ENCODE measurements around the gene TMEM87A.

TMEM87A gene

GRCh38 chr15:42283671-42284070 lies 10.4 kb upstream of the TMEM87A start:
- Histone ChIP-seq H3K9me3 (replicated peaks; ENCODE audit: insufficient read depth, low read length) (no peaks in the 10 kb centered on the region), H3K36me3 (replicated peaks; ENCODE audit: insufficient read depth, low read length) (no peaks in the 10 kb centered on the region), H4K20me1 (ENCODE audit: insufficient read depth, low read length) (no peaks in the 10 kb centered on the region), H3K79me2 (ENCODE audit: low read length) (no peaks in the 10 kb centered on the region), H3K9ac (ENCODE audit: low read length) (no peak overlapping the region), H3K4me3 (ENCODE audit: low read length) (no peak overlapping the region), H3K4me2 (ENCODE audit: low read depth, low read length) (no peak overlapping the region), H2AFZ (ENCODE audit: low read length) (no peak overlapping the region), H3K9me2 (replicated peaks; ENCODE audit: insufficient read depth, low read length) (no peaks in the 10 kb centered on the region), H3K27me3 (replicated peaks; ENCODE audit: insufficient read depth, low read length) (no peaks in the 10 kb centered on the region), H3K4me1 (ENCODE audit: low read length) (no peaks in the 10 kb centered on the region), H3K27ac (ENCODE audit: low read length) (no peak overlapping the region), H3F3A (ENCODE audit: insufficient read depth, low read length) (no peaks in the 10 kb centered on the region)
- no peak for DNase-seq
- TF ChIP-seq EZH2 (optimal IDR thresholded peaks at IDR 0.05; ENCODE audit: low read depth, low read length) (no peak), CTCF (IDR thresholded peaks at IDR 0.05; ENCODE audit: low read length) (no peak), EZH2phosphoT487 (IDR thresholded peaks at IDR 0.05; ENCODE audit: low read length) (no peak)

GRCh38 chr15:42282926-42283325 lies 9.7 kb upstream of the TMEM87A start:
- Histone ChIP-seq H4K20me1 (ENCODE audit: insufficient read depth, low read length) (no peaks in the 10 kb centered on the region), H2AFZ (ENCODE audit: low read length) (no peak overlapping the region), H3K4me2 (ENCODE audit: low read depth, low read length) (no peak overlapping the region), H3K9me2 (replicated peaks; ENCODE audit: insufficient read depth, low read length) (no peaks in the 10 kb centered on the region), H3K79me2 (ENCODE audit: low read length) (no peaks in the 10 kb centered on the region), H3K36me3 (replicated peaks; ENCODE audit: insufficient read depth, low read length) (no peaks in the 10 kb centered on the region), H3K9ac (ENCODE audit: low read length) (no peak overlapping the region), H3F3A (ENCODE audit: insufficient read depth, low read length) (no peaks in the 10 kb centered on the region), H3K27ac (ENCODE audit: low read length) (no peak overlapping the region), H3K4me3 (ENCODE audit: low read length) (no peak overlapping the region), H3K27me3 (replicated peaks; ENCODE audit: insufficient read depth, low read length) (no peaks in the 10 kb centered on the region), H3K4me1 (ENCODE audit: low read length) (no peaks in the 10 kb centered on the region), H3K9me3 (replicated peaks; ENCODE audit: insufficient read depth, low read length) (no peaks in the 10 kb centered on the region)
- TF ChIP-seq EZH2 (optimal IDR thresholded peaks at IDR 0.05; ENCODE audit: low read depth, low read length) (no peak), CTCF (IDR thresholded peaks at IDR 0.05; ENCODE audit: low read length) (no peak), EZH2phosphoT487 (IDR thresholded peaks at IDR 0.05; ENCODE audit: low read length) (no peak)
- DNase-seq, result no peak

- no peak overlapping the region for H3K4me2 ChIP-seq (ENCODE audit: low read depth, low read length)
- H3K9me2 ChIP-seq (replicated peaks; ENCODE audit: insufficient read depth, low read length), result no peaks in the 10 kb centered on the region
- no peaks in the 10 kb centered on the region for H3K27me3 ChIP-seq (replicated peaks; ENCODE audit: insufficient read depth, low read length)
- no peak overlapping the region for H3K4me3 ChIP-seq (ENCODE audit: low read length)
- TF ChIP-seq EZH2phosphoT487 (IDR thresholded peaks at IDR 0.05; ENCODE audit: low read length) (no peak), CTCF (IDR thresholded peaks at IDR 0.05; ENCODE audit: low read length) (no peak), EZH2 (optimal IDR thresholded peaks at IDR 0.05; ENCODE audit: low read depth, low read length) (no peak)
- no peaks in the 10 kb centered on the region for H3K79me2 ChIP-seq (ENCODE audit: low read length)
- H3K9ac ChIP-seq (ENCODE audit: low read length), result no peak overlapping the region
- H3K4me1 ChIP-seq (ENCODE audit: low read length), result no peaks in the 10 kb centered on the region
- H2AFZ ChIP-seq (ENCODE audit: low read length), result no peak overlapping the region
- H3K27ac ChIP-seq (ENCODE audit: low read length), result no peak overlapping the region
- H3F3A ChIP-seq (ENCODE audit: insufficient read depth, low read length), result no peaks in the 10 kb centered on the region
- no peaks in the 10 kb centered on the region for H3K36me3 ChIP-seq (replicated peaks; ENCODE audit: insufficient read depth, low read length)
- H3K9me3 ChIP-seq (replicated peaks; ENCODE audit: insufficient read depth, low read length), result no peaks in the 10 kb centered on the region
- DNase-seq, result no peak
- H4K20me1 ChIP-seq (ENCODE audit: insufficient read depth, low read length), result no peaks in the 10 kb centered on the region
Measured at GRCh38 chr15:42282344-42282743, 9.1 kb upstream of the TMEM87A start.

All from MM.1S (cell line).